Suppressor macrophage treated with lipopolysaccharide for 4 hours (primary cell): ENCODE results near the gene SEZ6.

Experiments
- DNase-seq: peaks from one replicate; pipeline ENCODE4 v3.0.0-alpha.2; 2020

SEZ6 gene

DNA sequence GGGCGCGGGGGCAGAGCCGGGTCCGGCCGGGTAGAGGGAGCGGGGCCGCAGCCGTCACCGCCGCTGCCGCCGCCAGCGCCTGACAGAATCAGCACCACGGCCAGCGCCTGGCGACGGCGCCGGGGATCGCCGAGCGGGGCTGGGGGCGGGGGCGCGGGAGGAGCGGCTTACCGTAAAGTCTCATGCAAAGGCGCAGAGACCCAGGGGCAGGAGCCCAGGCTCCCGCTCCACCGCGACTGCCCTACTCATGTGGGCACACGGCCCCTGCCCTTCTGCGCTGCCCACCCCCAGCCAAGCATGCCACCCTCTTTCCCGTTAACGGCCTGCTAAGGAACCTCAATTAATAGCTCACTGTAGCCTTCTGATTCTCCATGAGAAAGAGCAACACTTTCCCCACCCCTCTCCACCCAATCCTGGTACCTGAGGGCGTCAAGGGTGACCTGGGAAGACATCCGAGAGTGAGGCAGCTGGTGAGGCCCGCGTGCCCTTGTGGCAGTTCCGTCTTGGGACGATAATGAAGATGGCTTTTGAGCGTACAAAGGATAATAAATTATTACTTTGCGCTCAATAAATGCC is at the start of gene SEZ6:
TSS of gene SEZ6 (minus strand) at position 98 of the 576 bp plus-strand sequence. CDS start 164 bp downstream, outside the sequence.
- peak; percentile 78 for DNase-seq

DNA sequence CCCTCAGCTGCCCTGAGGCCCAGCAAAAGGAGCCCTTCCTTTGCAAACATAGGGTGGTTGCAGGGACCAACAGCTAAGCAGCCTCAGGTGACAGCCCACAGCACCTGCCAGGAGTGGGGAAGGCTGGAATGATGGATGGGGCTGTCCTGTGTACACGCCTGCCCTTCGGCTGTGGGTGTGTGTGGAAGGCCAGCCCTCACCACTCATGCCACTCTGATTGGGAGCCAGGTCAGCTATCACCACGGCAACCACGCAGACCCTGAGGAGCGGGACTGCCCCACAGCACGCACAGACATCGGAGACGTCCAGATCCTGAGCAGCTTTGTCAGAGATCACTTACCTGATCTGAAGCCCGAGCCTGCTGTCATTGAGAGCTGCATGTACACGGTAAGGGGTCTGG is 49.0 kb upstream of the SEZ6 start:
- DNase-seq, result no peak

GRCh38 chr17:29051731-29052130 is 45.9 kb upstream of the SEZ6 start:
- DNase-seq, result no peak

- DNase-seq, result no peak
Observed at GRCh38 chr17:29051194-29051593, 45.4 kb upstream of the SEZ6 start.

DNA sequence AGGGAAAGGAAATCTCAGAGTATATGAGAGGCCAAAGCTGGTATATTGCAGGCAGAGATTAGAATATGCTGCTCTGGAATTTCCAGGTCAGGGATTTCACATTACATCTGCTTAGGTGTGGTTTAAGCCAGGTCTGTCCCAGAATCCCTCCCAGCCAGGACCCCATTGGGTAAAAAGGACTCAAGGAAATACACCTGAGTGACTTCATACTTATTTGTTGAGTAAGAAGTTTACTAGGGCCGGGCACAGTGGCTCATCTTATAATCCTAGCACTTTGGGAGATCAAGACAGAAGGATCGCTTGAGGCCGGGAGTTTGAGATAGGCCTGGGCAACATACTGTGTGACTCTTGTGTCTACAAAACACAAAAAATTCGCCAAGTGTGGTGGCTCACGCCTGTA is 44.3 kb upstream of the SEZ6 start:
- no peak for DNase-seq

DNA sequence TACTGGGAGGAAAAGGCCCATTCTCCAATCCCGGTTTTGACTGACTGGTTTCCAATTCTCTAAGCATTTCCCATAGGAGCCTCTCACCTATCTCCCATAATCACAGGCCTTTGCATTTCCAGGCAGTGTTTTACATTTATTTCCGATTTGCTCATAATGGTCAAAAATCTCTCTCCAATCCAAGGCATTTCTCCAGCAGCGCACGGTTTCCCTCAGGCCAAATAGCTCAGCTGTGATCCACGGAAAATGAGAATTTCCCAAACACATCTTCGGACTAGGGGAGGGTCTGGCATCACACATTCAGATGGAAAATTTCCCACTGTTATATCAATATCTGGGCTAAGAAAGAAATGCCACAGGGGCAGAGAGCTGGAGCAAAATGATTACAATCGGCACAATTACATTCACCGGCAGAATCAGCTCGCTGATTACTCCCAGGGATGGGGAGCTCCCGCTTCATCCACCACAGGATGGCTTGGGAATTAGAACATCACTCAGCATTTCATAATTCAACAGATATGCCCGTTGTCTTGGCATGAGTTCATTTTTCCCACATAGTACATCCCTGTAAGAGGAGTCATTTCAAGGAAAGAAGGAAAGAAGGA is 43.8 kb upstream of the SEZ6 start:
- no peak for DNase-seq

- peak; percentile 22 for DNase-seq
Observed at GRCh38 chr17:29048440-29049368, 42.9 kb upstream of the SEZ6 start.

GRCh38 chr17:29046473-29046839 is 40.6 kb upstream of the SEZ6 start:
- DNase-seq, result peak; percentile 35

GRCh38 chr17:29045734-29046472 is 40.1 kb upstream of the SEZ6 start:
- peak; percentile 46 for DNase-seq

DNA sequence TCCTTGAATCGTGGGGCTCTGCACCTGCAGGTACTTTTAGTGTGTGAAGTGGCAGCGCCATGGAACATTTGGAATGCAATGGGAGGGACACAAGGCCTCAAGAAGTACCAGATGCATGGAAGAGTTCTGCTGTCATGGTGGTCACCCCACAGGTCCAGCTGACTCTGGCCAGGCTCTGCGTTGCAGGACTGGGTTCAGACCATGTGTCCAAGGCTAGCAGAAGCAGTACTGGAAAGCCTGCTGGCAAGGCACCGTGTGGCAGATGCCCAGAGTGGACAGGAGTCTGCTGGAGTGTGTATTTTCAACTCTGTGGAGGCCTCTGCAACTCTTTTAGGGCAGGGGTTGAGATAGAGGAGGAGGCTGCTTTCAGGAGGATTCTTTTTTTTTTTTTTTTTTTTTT is 39.2 kb upstream of the SEZ6 start:
- no peak for DNase-seq

- no peak for DNase-seq
Observed at GRCh38 chr17:29043539-29044145, 37.8 kb upstream of the SEZ6 start.

DNA sequence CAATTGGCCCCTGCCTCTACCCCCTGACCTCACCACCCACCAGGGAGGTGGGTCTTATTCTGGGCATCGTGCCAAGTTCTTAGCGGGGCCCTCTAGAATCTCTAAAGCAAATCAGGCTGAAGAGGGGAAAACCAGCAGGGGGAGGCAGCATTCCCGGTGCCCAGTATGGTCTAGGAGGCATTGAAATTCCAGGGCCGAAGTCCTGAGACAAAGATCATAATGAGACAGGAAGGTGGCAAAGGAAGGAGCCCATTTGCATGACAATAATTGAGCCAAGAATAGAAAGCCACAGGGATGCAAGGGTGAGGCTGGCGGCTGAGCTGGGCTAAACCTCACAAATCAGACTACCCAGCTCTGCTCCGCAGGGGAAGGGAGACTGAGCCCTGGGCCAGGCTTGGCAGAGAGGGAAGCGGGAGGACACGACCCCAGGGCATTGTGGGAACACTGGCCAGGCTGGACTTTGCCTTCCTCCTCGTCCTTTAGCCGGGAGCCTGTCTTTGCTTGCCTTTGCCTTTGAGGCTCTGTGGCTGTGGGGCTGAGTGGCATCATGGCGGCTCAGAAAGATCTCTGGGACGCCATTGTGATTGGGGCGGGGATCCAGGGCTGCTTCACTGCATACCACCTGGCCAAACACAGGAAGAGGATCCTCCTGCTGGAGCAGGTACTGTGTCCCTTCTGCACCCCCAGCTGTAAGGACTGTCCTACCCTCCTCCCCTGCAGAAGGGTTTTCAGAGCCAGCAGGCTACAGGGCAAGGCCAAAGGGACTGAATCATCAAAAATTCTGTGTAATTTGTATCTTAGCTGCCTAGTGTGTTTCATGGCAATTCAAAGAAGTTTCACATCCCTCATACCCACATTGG is 37.1 kb upstream of the SEZ6 start, which contains the start of gene PIPOX:
TSS of gene PIPOX (plus strand) at position 463 of the 860 bp plus-strand sequence. CDS start at position 548, 85 bp downstream.
- DNase-seq, result peak; percentile 94

DNA sequence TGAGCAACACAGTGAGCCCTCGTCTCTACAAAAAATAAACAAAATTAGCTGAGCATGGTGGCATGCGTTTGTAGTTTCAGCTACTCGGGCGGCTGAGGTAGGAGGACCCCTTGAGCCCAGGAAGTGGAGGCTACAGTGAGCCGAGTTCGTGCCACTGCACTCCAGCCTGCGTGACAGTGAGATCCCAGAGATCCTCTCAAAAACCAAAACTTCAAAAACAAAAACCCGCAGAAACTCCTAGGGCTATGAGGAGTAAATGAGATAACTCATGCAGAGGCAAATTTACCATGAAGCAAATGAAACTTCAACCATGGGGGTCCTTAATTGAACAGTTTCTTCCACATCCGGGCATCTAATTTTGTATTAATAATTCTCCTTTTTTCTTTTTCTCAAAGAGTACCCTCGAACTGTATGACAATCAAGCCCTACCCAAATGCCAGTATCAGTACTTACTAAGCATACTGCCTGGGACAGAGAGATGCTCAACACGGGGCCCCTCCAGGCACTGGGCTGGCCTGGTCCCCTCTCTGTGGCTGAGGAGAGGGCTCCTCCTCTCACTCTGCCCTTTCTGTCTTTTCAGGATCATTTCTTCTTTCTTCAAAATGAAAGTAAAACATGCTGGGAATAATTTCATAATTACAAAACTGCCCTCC is 36.3 kb upstream of the SEZ6 start:
- DNase-seq, result no peak

- peak; percentile 57 for DNase-seq
Observed at GRCh38 chr17:29041571-29041970, 35.7 kb upstream of the SEZ6 start.

DNA sequence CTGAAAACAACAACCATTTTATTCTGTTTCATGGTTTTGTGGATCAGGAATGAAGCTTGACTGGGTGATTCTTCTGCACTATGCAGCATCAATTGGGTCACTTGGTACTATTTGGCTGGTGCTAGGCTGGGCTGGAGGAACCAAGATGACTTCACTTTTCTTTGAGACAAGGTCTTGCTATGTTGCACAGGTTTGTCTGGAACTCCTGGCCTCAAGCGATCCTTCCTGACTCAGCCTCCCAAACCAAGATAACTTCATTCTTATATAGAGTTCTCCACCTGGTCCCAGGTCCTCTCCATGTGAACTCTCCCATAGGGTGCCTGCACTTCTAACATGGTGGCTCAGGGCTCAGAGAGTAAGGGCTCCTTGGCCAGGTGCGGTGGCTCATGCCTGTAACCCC is 35.3 kb upstream of the SEZ6 start:
- DNase-seq, result no peak

DNA sequence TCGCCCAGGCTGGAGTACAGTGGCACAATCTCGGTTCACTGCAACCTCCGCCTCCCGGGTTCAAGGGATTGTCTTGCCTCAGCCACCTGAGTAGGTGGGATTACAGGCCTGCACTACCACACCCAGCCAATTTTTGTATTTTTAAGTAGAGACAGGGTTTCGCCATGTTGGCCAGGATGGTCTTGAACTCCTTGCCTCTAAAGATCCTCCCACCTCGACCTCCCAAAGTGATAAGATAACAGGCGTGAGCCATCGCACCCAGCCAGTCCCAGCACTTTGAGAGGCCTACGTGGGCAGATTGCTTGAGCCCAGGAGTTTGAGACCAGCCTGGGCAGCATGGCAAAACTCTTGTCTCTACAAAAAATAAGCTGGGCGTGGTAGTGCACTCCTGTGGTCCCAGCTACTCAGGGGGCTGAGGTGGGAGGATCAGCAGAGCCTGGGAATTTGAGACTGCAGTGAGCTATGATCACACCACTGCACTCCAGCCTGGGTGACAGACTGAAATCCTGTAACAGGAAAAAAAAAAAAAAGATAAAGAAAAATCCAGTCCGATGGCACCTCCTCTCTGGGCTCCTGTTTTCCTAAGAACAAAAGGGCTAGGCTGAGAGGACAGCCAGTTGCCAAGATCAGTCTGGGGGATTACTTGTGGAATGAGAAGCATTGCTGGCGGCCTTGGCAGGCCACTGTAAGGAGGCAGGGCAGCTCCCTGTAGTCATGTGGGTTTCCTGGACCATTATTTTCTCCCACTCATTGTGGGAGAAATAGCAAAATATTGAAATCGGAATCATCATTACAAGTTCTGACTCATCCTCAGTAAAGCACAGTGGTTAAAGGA is 34.1 kb upstream of the SEZ6 start:
- peak; percentile 28 for DNase-seq

- no peak for DNase-seq
Observed at GRCh38 chr17:29038085-29038795, 32.4 kb upstream of the SEZ6 start.

GRCh38 chr17:29037739-29038084 is 31.9 kb upstream of the SEZ6 start:
- DNase-seq, result no peak

GRCh38 chr17:29036584-29036983 is 30.8 kb upstream of the SEZ6 start:
- DNase-seq, result no peak

DNA sequence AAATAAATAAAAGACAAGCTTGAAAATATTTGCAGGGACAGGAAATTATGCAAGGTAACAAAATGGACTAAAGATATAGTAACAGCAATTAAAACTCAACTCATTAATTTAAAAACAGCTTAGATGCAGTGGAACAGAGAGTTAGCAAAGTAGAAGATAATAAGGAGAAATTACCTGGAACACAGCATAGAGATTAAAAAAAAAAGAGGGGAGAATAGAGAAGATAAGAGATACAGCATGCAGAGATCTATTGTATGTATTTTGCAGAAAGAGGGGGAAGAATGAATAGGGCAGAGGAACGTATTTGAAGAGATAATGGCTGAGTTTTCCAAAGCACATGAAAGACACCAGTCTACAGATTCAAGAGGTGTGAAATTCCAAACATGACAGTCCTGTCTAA is 28.7 kb upstream of the SEZ6 start:
- no peak for DNase-seq
